Activated naive CD4-positive, alpha-beta T cell treated with anti-CD3 and anti-CD28 coated beads, Interleukin-2, amount 10 ng/mL, durations not matched to agents 7 days and 5 days (primary cell): ENCODE measurements around the gene MYOM3.
"Not testable (repeated sequence)": the region's sequence is repeated elsewhere in the genome, so short reads cannot be mapped to it uniquely, and the experiment has no call there.

Experiments
- CTCF ChIA-PET: fragments of 350-600 bp; sonication (Branson Sonifier 250); formaldehyde crosslinking; loops from one replicate; lab custom pipeline; 2021; ENCODE audit warnings: antibody characterized with exemption; lab: Charles Lee
- DNase-seq: peaks from one replicate; pipeline ENCODE4 v3.0.0-alpha.2; 2020
- H3K27ac Mint-ChIP-seq: one replicate; pipeline ENCODE4 v1.8.0; 2021; ENCODE audit warnings: mild to moderate bottlenecking, moderate library complexity, mixed read lengths
- H3K27me3 Mint-ChIP-seq: one replicate; pipeline ENCODE4 v1.8.0; 2021; ENCODE audit warnings: mild to moderate bottlenecking, mixed read lengths
- H3K36me3 Mint-ChIP-seq: one replicate; pipeline ENCODE4 v1.8.0; 2021; ENCODE audit warnings: mixed read lengths
- H3K4me1 Mint-ChIP-seq: one replicate; pipeline ENCODE4 v1.8.0; 2021; ENCODE audit warnings: mixed read lengths
- H3K4me3 Mint-ChIP-seq: one replicate; pipeline ENCODE4 v1.8.0; 2021; ENCODE audit warnings: mild to moderate bottlenecking, moderate library complexity, mixed read lengths
- H3K9me3 Mint-ChIP-seq: one replicate; pipeline ENCODE4 v1.8.0; 2021; ENCODE audit warnings: mixed read lengths

The MYOM3 gene

DNA sequence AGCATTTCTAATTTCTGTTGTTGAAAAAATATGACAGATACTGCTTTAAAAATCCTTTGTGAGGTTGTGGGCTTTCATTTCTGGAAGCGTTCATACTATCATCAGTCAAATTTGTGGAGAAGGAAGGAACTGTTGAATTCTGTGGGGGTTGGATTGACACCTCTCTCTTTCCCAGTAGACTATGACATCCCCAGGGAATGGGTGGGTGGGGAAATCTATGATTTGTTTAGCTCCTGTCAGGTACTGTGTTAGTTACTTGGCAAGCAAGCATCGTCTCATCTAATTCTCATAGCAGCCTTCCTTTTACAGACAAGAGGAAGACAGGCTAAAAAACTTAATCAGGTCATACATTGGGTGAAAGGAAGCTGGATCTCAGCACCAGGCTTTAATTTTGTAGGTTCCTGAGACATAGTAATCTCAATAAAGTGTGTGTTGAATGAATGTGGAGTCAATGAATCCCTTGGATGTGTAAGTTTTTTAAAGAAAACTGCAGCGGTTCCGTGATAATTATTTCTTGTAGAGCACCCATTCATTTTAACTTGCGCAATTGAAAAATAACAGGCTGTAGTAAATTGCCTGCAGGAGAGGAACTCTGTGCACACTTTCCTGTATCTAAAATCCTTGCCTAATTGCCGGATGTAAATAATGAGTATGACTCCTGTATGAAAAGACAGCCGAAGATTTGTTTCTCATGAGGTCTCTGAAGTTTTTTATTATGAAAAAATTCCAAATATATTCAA lies 60.6 kb downstream of the MYOM3 start:
- DNase-seq, result no peak
- CTCF ChIA-PET, result interaction anchor here (0.6 kb wide), 1 partner anchor 27 kb away, joined by 3 read pairs; no protein-coding TSS in a partner anchor
- Mint-ChIP-seq H3K4me1 (no peaks in the 10 kb centered on the region), H3K36me3 (no peaks in the 10 kb centered on the region), H3K4me3 (no peak overlapping the region), H3K27ac (no peak overlapping the region), H3K27me3 (peaks cover 20% of the 10 kb centered on the region), H3K9me3 (no peaks in the 10 kb centered on the region)

DNA sequence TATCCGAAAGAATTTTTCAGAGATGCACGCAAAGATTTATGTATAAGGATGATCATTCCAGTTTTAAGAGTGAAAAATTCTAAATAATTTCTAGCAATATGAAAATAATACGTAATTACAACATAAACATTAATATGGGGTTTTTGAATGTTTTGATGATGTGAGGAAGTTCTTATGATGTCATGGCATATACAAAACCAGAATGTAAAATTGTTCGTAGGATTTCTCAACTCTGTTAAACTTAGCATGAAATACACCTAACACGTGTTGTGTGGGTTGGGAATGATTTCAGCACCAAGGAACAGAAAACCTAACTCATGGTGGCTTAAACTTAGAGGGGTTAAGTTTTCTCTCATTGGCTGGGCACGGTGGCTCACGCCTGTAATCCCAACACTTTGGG lies 62.2 kb downstream of the MYOM3 start:
- Mint-ChIP-seq H3K4me3 (no peak overlapping the region), H3K27me3 (peaks cover 27% of the 10 kb centered on the region), H3K4me1 (no peaks in the 10 kb centered on the region), H3K27ac (no peak overlapping the region), H3K36me3 (no peaks in the 10 kb centered on the region), H3K9me3 (no peaks in the 10 kb centered on the region)
- CTCF ChIA-PET, result no interaction called here
- DNase-seq, result no peak

DNA sequence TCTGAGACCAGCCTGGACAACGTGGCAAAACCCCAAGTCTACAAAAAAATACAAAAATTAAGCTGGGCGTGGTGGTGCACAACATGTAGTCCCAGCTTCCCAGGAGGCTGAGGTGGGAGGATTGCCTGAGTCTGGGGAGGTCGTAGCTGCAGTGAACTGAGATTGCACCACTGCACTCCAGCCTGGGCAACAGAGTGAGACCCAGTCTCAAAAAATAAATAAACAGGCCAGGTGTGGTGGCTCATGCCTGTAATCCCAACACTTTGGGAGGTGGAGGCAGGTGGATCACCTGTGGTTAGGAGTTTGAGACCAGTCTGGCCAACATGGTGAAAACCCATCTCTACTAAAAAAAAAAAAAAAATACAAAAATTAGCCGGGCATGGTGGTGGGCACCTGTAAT lies 63.0 kb downstream of the MYOM3 start:
- H3K36me3 Mint-ChIP-seq, result not testable (repeated sequence)

DNA sequence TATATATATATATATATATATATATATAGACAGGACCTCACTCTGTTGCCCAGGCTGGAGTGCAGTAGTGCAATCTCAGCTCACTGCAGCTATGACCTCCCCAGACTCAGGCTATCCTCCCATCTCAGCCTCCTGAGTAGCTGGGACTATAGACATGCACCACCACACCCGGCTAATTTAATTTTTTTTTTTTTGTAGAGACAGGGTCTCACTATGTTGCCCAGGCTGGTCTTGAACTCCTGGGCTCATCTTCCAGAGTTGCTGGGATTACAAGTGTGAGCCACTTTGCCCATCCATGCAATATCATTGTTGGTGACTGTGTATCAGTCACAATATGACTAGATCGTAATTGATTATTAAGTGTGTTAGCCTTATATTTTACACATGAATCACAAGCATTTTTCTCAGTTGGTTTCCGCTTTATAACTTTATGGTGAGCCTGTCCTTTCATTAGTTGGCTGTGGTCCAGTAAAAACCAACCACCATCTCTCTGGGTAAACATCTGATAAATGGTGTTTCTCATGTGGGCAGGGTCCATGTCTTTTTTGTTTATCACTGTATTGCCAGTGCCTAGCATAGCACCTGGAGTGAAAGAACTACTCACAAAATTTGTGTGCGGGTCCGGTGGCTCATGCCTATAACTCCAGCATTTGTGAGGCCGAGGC lies 63.6 kb downstream of the MYOM3 start:
- no peak for DNase-seq

More for the DNA sequence above, 63.0 kb downstream of the MYOM3 start:
- DNase-seq, H3K4me3 Mint-ChIP-seq, H3K27ac Mint-ChIP-seq, H3K4me1 Mint-ChIP-seq, H3K9me3 Mint-ChIP-seq, CTCF ChIA-PET: not testable (repeated sequence)
- H3K27me3 Mint-ChIP-seq, result peaks cover 27% of the 10 kb centered on the region

DNA sequence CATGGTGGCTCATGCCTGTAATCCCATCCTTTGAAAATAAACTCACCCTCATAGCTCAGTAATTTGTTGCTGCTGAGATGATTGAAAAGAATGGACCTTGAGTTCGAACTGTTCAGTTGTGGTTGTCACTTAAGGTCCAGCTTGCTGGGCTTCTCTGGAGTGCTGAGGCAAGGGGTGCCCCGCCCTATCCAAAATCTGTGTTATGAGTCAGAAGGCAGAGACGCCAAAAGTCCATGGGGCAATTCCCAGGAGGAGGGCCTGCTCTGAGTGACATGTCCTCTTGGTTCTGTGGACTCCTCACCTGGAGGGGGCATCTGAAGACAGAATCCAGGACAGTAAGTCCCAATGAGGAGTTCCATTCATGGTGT lies 64.8 kb downstream of the MYOM3 start:
- no peak overlapping the region for H3K4me3 Mint-ChIP-seq
- DNase-seq, result no peak
- no peak overlapping the region for H3K27ac Mint-ChIP-seq
- no peaks in the 10 kb centered on the region for H3K36me3 Mint-ChIP-seq
- H3K9me3 Mint-ChIP-seq, result no peaks in the 10 kb centered on the region
- H3K27me3 Mint-ChIP-seq, result peaks cover 27% of the 10 kb centered on the region
- CTCF ChIA-PET, result no interaction called here
- H3K4me1 Mint-ChIP-seq, result no peaks in the 10 kb centered on the region

More for the DNA sequence above, 63.6 kb downstream of the MYOM3 start:
- Mint-ChIP-seq H3K4me3 (no peak overlapping the region), H3K27ac (no peak overlapping the region), H3K4me1 (no peaks in the 10 kb centered on the region), H3K36me3 (no peaks in the 10 kb centered on the region), H3K27me3 (peaks cover 29% of the 10 kb centered on the region), H3K9me3 (no peaks in the 10 kb centered on the region)
- CTCF ChIA-PET, result no interaction called here

- DNase-seq, result no peak
- CTCF ChIA-PET, result interaction anchor here (0.6 kb wide), 1 partner anchor 8 kb away, joined by 4 read pairs; no protein-coding TSS in a partner anchor
- H3K27ac Mint-ChIP-seq, result no peak overlapping the region
- peaks cover 24% of the 10 kb centered on the region for H3K27me3 Mint-ChIP-seq
- H3K4me1 Mint-ChIP-seq, result no peaks in the 10 kb centered on the region
- H3K9me3 Mint-ChIP-seq, result no peaks in the 10 kb centered on the region
- no peak overlapping the region for H3K4me3 Mint-ChIP-seq
- no peaks in the 10 kb centered on the region for H3K36me3 Mint-ChIP-seq
These were observed 66.2 kb downstream of the MYOM3 start for GRCh38 chr1:24045771-24046170.

- CTCF ChIA-PET, H3K4me1 Mint-ChIP-seq: not testable (repeated sequence)
These were observed 67.3 kb downstream of the MYOM3 start for GRCh38 chr1:24044672-24045071.

GRCh38 chr1:24043345-24044032 lies 68.4 kb downstream of the MYOM3 start:
- Mint-ChIP-seq H3K36me3 (no peaks in the 10 kb centered on the region), H3K27me3 (peaks cover 17% of the 10 kb centered on the region), H3K4me1 (no peaks in the 10 kb centered on the region), H3K4me3 (no peak overlapping the region), H3K9me3 (no peaks in the 10 kb centered on the region), H3K27ac (no peak overlapping the region)
- CTCF ChIA-PET, result interaction anchor here (1.8 kb wide), 1 partner anchor 107 kb away, joined by 7 read pairs; no protein-coding TSS in a partner anchor
- DNase-seq, result no peak

More at GRCh38 chr1:24044672-24045071, 67.3 kb downstream of the MYOM3 start:
- not testable (repeated sequence) for DNase-seq, H3K27ac Mint-ChIP-seq, H3K36me3 Mint-ChIP-seq, H3K9me3 Mint-ChIP-seq, H3K4me3 Mint-ChIP-seq
- H3K27me3 Mint-ChIP-seq, result peaks cover 17% of the 10 kb centered on the region

GRCh38 chr1:24042315-24042714 lies 69.6 kb downstream of the MYOM3 start:
- CTCF ChIA-PET, result interaction anchor here (1.8 kb wide), 1 partner anchor 108 kb away, joined by 7 read pairs; no protein-coding TSS in a partner anchor

GRCh38 chr1:24036088-24036487 lies 75.8 kb downstream of the MYOM3 start:
- CTCF ChIA-PET, result no interaction called here
- Mint-ChIP-seq H3K27ac (no peak overlapping the region), H3K27me3 (no peaks in the 10 kb centered on the region), H3K4me1 (no peaks in the 10 kb centered on the region), H3K4me3 (no peak overlapping the region), H3K9me3 (no peaks in the 10 kb centered on the region), H3K36me3 (no peaks in the 10 kb centered on the region)
- DNase-seq, result no peak

More at GRCh38 chr1:24042315-24042714, 69.6 kb downstream of the MYOM3 start:
- H3K27ac Mint-ChIP-seq, result no peak overlapping the region
- H3K4me3 Mint-ChIP-seq, result no peak overlapping the region
- H3K4me1 Mint-ChIP-seq, result no peaks in the 10 kb centered on the region
- peaks cover 16% of the 10 kb centered on the region for H3K27me3 Mint-ChIP-seq
- no peak for DNase-seq
- H3K9me3 Mint-ChIP-seq, result no peaks in the 10 kb centered on the region
- no peaks in the 10 kb centered on the region for H3K36me3 Mint-ChIP-seq

DNA sequence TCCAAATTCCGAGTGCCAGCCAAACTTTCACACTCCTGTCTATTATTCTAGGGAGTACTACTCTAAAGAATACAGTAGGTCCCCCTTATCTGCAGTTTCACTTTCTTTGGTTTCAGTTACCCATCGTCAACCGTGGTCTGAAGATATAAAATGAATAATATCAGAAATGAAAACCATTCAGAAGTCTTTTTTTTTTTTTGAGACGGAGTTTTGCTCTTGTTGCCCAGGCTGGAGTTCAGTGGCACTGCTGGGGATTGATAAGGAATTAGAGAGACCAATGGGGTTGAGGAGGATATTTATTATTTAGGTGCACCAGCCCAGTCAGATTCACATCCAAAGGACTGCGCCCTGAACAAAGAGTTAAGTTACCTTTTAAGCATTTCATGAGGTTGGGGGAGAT lies 79.0 kb downstream of the MYOM3 start:
- no peak for DNase-seq
- H3K4me1 Mint-ChIP-seq, result no peaks in the 10 kb centered on the region
- H3K9me3 Mint-ChIP-seq, result no peaks in the 10 kb centered on the region
- no peaks in the 10 kb centered on the region for H3K36me3 Mint-ChIP-seq
- no peak overlapping the region for H3K4me3 Mint-ChIP-seq
- H3K27me3 Mint-ChIP-seq, result no peaks in the 10 kb centered on the region
- H3K27ac Mint-ChIP-seq, result no peak overlapping the region
- CTCF ChIA-PET, result no interaction called here

- H3K9me3 Mint-ChIP-seq, H3K27me3 Mint-ChIP-seq, H3K4me3 Mint-ChIP-seq, H3K4me1 Mint-ChIP-seq, DNase-seq, CTCF ChIA-PET, H3K36me3 Mint-ChIP-seq, H3K27ac Mint-ChIP-seq: not testable (repeated sequence)
These were observed 80.9 kb downstream of the MYOM3 start for GRCh38 chr1:24030976-24031516.

GRCh38 chr1:24027838-24028468 lies 84.0 kb downstream of the MYOM3 start:
- Mint-ChIP-seq H3K9me3 (no peaks in the 10 kb centered on the region), H3K27ac (no peak overlapping the region), H3K4me1 (no peaks in the 10 kb centered on the region), H3K4me3 (no peak overlapping the region), H3K36me3 (no peaks in the 10 kb centered on the region), H3K27me3 (peaks cover 6% of the 10 kb centered on the region)
- DNase-seq, result no peak
- CTCF ChIA-PET, result interaction anchor here (0.6 to 2.5 kb wide), 9 partner anchors 13 to 257 kb away, joined by 3 to 13 read pairs (median 5); no protein-coding TSS in a partner anchor
